GM18498 (cell line): ENCODE data around the gene MYO5A.
"Not testable (repeated sequence)": the region's sequence is repeated elsewhere in the genome, so short reads cannot be mapped to it uniquely, and the experiment has no call there.

Experiments used
- ATAC-seq: cut with Tn5 transposase; IDR thresholded peaks from one replicate; pipeline ENCODE4 v1.9.1; 2021; ENCODE audit warnings: mild to moderate bottlenecking, moderate library complexity; ENCODE audit not compliant: unreplicated experiment

MYO5A gene

GRCh38 chr15:52546031-52546751 lies 17.5 kb upstream of the MYO5A start:
- ATAC-seq, result no peak

DNA sequence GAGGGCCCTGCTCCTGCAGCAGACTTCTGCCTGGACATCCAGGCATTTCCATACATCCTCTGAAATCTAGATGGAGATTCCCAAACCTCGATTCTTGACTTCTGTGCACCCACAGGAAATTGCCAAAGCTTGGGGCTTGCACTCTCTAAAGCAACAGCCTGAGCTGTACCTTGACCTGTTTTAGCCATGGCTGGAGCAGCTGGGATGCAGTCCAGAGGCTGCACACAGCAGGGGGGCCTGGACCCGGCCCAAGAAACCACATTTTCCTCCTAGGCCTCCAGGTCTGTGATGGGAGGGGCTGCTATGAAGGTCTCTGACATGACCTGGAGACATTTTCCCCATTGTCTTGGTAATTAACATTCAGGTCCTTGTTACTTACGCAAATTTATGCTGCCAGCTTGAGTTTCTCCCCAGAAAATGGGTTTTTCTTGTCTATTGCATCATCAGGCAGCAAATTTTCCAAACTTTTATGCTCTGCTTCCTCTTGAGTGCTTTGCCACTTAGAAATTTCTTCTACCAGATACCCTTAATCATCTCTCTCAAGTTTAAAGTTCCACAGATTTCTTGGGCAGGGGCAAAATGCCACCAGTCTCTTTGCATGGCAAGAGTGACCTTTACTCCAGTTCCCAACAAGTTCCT lies 11.8 kb upstream of the MYO5A start:
- ATAC-seq, result no peak

GRCh38 chr15:52537459-52537858 lies 8.8 kb upstream of the MYO5A start:
- no peak for ATAC-seq

GRCh38 chr15:52532427-52532826 lies 3.7 kb upstream of the MYO5A start:
- no peak for ATAC-seq

DNA sequence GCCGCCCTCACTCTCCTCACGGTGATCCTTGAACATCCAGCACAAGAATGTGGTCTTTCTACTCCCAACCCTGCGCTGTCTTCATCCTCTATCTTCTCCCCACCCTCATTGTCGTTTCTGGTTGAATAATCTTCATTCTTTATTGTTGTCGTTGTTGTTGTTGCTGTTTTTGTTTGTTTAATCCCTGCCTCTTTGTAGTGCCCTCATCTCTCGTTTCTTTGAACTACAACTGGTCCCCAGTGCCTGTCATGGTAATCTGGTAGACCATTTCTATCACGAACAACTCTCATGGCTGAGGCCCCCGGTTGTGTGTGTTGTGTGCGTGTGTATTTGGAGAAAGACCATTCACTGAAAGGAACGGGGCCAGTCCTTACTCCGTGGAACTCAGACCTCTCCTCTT lies 1.3 kb upstream of the MYO5A start:
- no peak for ATAC-seq

DNA sequence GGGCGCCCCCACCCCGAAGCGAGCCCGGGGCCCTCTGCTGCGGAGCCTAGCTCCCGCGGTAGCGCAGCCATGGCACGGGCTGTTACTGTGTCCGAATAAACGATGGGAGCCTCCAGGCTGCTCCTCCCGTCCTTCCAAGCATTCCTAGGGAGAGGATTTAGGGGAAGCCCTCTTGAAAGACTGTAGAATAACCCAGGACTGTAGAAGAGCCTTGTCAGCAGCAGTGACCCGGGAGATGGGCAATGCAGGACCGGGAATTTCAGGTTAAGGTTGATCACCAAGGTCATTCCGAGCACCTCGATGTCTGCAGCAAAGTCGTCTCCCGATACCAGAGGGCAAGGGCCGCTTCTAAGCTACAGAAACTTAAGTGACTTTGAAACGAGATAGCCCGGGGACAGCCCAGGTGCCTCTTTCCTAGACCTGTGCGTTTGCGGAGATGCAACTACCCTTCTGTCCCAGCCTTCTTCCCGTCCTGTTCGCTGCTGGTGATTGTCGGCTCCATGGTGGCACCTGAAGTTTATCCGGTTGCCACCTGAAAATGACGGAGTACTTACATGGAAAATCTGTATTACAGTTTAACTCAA lies 753 bp upstream of the MYO5A start:
- ATAC-seq, result peak; percentile 5

GRCh38 chr15:52527911-52528563 lies 643 bp downstream of the MYO5A start:
- ATAC-seq, result peak; percentile 1

GRCh38 chr15:52527196-52527910 lies 1.3 kb downstream of the MYO5A start:
- ATAC-seq, result no peak

- ATAC-seq, result no peak
Observed at GRCh38 chr15:52524223-52525136, 4.2 kb downstream of the MYO5A start.

DNA sequence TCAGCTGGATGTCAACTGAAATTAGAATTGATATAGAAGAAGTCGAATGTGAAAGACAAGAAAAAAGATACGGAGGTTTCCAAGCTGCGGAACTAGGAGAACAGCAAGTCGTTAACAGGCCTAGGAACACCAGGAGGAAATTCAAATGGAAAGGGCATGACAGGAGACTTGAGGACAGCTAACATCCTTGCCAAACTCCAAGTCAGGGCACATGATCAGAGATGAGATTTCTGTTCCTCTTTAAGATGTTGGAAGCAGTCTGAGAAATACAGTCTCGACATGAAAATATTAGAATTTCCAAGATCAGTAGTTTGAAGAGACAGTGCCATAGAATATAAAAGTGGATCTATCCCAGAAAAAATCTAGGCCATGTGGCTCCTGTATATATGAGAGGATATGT lies 5.0 kb downstream of the MYO5A start:
- ATAC-seq, result no peak

- ATAC-seq, result no peak
Observed at GRCh38 chr15:52523192-52523591, 5.5 kb downstream of the MYO5A start.

- no peak for ATAC-seq
Observed at GRCh38 chr15:52521682-52522081, 7.0 kb downstream of the MYO5A start.

- no peak for ATAC-seq
Observed at GRCh38 chr15:52520421-52520820, 8.3 kb downstream of the MYO5A start.

- no peak for ATAC-seq
Observed at GRCh38 chr15:52518487-52519371, 10.0 kb downstream of the MYO5A start.

- ATAC-seq, result no peak
Observed at GRCh38 chr15:52517014-52517413, 11.7 kb downstream of the MYO5A start.

DNA sequence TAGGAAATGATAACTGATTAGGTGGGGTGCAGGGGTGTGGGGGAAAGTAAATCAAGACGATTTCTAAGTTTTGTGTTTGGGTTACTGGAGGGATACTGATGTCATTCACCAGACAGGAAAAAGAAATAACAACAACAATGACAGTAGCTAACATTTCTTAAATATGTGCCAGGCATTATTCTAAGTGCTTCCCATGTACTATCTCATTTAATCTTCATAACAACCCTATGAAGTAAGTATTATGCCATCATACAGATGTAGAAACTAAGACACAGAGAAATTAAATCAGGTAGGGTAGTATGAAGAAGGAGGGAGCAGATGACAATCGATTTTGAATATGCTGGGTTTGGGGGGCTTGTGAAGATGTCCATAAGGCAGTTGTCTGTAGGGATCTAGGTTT lies 13.3 kb downstream of the MYO5A start:
- ATAC-seq, result no peak

- no peak for ATAC-seq
Observed at GRCh38 chr15:52514482-52514881, 14.2 kb downstream of the MYO5A start.

DNA sequence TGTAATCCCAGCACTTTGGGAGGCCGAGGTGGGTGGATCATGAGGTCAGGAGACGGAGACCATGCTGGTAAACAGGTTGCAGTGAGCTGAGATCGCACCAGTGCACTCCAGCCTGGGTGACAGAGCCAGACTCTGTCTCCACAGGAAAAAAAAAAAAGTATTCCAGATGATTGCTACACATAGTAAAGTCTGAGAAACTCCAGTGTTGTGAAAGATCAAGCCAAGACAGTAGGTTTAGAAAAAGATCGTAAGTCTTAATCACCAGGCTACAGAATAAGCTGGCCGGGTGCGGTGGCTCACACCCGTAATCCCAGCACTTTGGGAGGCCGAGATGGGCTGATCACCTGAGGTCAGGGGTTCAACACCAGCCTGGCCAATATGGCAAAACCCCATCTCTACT lies 15.8 kb downstream of the MYO5A start:
- ATAC-seq, result not testable (repeated sequence)

- ATAC-seq, result no peak
Observed at GRCh38 chr15:52511084-52511483, 17.6 kb downstream of the MYO5A start.
